SK-N-SH (cell line): ENCODE results near the gene MMP23B. TPM values are rescaled to one million over a fixed set of nuclear protein-coding genes. Genes with fewer than 3 reads are reported as not detected.
A peak's percentile ranks its signal among the peaks of the same experiment; 100 is the strongest.
"Not testable (repeated sequence)": the region's sequence is repeated elsewhere in the genome, so short reads cannot be mapped to it uniquely, and the experiment has no call there.

Source experiments
- CTCF ChIA-PET: fragments of 300-600, 350-600 bp; formaldehyde crosslinking; extraction: SDS; loops from one replicate; lab custom pipeline; 2021; lab: Yijun Ruan, JAX
- POLR2A ChIA-PET: fragments of 350-600 bp; sonication (Branson Sonifier 250); formaldehyde crosslinking; extraction: SDS; loops from one replicate; lab custom pipeline; 2020; ENCODE audit warnings: antibody characterized with exemption, inconsistent platforms; lab: Yijun Ruan, JAX
- DNase-seq: peaks from one replicate; pipeline ENCODE4 v3.0.0; 2012
- H2AFZ ChIP-seq: fragments of 200-600 bp; sonication (generic); 2 replicates; pipeline ENCODE4 v1.8.1; 2016; ENCODE audit warnings: antibody characterized with exemption, mild to moderate bottlenecking, low read depth
- H3F3A ChIP-seq: fragments of 200-600 bp; sonication (generic); replicated peaks from 2 replicates; pipeline ENCODE3; 2016; ENCODE audit warnings: antibody characterized with exemption, mild to moderate bottlenecking; ENCODE audit not compliant: insufficient read depth
- H3K27ac ChIP-seq, 2 experiments: fragments of 200-500 bp in 1 of 2; fragments of 200-600 bp in 1 of 2; sonication (Bioruptor generic) in 1 of 2; sonication (generic), shearing (Covaris generic) in 1 of 2; 2 replicates each; pipeline versions ENCODE4 v1.5.1 to v1.6.1; 2014 to 2016; ENCODE audit warnings: low read depth in 2 of 2, inconsistent platforms in 1 of 2, low read length in 1 of 2, mild to moderate bottlenecking in 1 of 2, mixed read lengths in 1 of 2
- H3K27me3 ChIP-seq: fragments of 200-600 bp; sonication (generic), shearing (Covaris generic); 2 replicates; pipeline ENCODE4 v1.6.1; 2016; ENCODE audit warnings: mixed run types; ENCODE audit not compliant: insufficient read depth
- H3K36me3 ChIP-seq, 2 experiments: fragments of 200-500 bp in 1 of 2; fragments of 200-600 bp in 1 of 2; sonication (Bioruptor generic) in 1 of 2; sonication (generic) in 1 of 2; replicated peaks in 1 of 2; 2 replicates each; pipeline versions ENCODE3 to v1.5.1; 2014 to 2016; ENCODE audit warnings: low read length in 1 of 2, mild to moderate bottlenecking in 1 of 2; ENCODE audit not compliant: insufficient read depth in 2 of 2, control insufficient read depth in 1 of 2
- H3K4me1 ChIP-seq, 2 experiments: fragments of 200-500 bp in 1 of 2; fragments of 200-600 bp in 1 of 2; sonication (Bioruptor generic) in 1 of 2; sonication (generic), shearing (Covaris generic) in 1 of 2; 2 replicates each; pipeline versions ENCODE4 v1.5.1 to v1.6.1; 2014 to 2016; ENCODE audit warnings: low read depth in 1 of 2, low read length in 1 of 2, mixed run types in 1 of 2; ENCODE audit not compliant: insufficient read depth in 2 of 2, control insufficient read depth in 1 of 2
- H3K4me2 ChIP-seq: fragments of 200-600 bp; sonication (generic), shearing (Covaris generic); 2 replicates; pipeline ENCODE4 v1.6.1; 2017; ENCODE audit warnings: mixed run types
- H3K4me3 ChIP-seq, 2 experiments: fragments of 200-500 bp in 1 of 2; fragments of 200-600 bp in 1 of 2; sonication (Bioruptor generic) in 1 of 2; sonication (generic), shearing (Covaris generic) in 1 of 2; 2 replicates each; pipeline versions ENCODE4 v1.5.1 to v1.8.1; 2014 to 2016; ENCODE audit warnings: low read depth in 2 of 2, inconsistent platforms in 1 of 2, low read length in 1 of 2, mild to moderate bottlenecking in 1 of 2, mixed read lengths in 1 of 2, moderate library complexity in 1 of 2
- H3K79me2 ChIP-seq: fragments of 200-600 bp; sonication (generic); 2 replicates; pipeline ENCODE4 v1.8.1; 2017; ENCODE audit warnings: mild to moderate bottlenecking; ENCODE audit not compliant: insufficient read depth
- H3K9ac ChIP-seq: fragments of 200-600 bp; sonication (generic); 2 replicates; pipeline ENCODE4 v1.6.1; 2017; ENCODE audit warnings: mixed run types
- H3K9me2 ChIP-seq: fragments of 200-600 bp; sonication (generic); 2 replicates; pipeline ENCODE4 v1.6.1; 2017; ENCODE audit warnings: mixed run types
- H3K9me3 ChIP-seq: fragments of 200-600 bp; sonication (generic); 2 replicates; pipeline ENCODE4 v1.6.1; 2017; ENCODE audit warnings: mixed run types, mild to moderate bottlenecking, moderate library complexity
- H4K20me1 ChIP-seq: fragments of 200-600 bp; sonication (generic); 2 replicates; pipeline ENCODE4 v1.6.1; 2017; ENCODE audit warnings: mild to moderate bottlenecking, mixed run types; ENCODE audit not compliant: insufficient read depth
- ELF1 ChIP-seq: IDR thresholded peaks from 2 replicates; pipeline ENCODE4 v1.4.0; 2012
- FOSL2 ChIP-seq: IDR thresholded peaks from 2 replicates; pipeline ENCODE4 v1.4.0; 2012; ENCODE audit warnings: low read depth, mild to moderate bottlenecking, moderate library complexity, borderline replicate concordance
- FOXJ3 ChIP-seq: sonication (generic); formaldehyde crosslinking; IDR thresholded peaks from 2 replicates; pipeline ENCODE4 v1.5.1; 2020; ENCODE audit warnings: mild to moderate bottlenecking, missing genetic modification reagents
- FOXM1 ChIP-seq: IDR thresholded peaks from 2 replicates; pipeline ENCODE4 v1.4.0; 2012; ENCODE audit warnings: low read depth, mild to moderate bottlenecking
- GABPA ChIP-seq: IDR thresholded peaks from 2 replicates; pipeline ENCODE4 v1.4.0; 2012; ENCODE audit warnings: low read depth, mild to moderate bottlenecking
- GATA2 ChIP-seq: sonication (generic); formaldehyde crosslinking; IDR thresholded peaks from 2 replicates; pipeline ENCODE4 v1.5.0; 2020; ENCODE audit warnings: mild to moderate bottlenecking, missing genetic modification reagents
- JUND ChIP-seq: IDR thresholded peaks from 2 replicates; pipeline ENCODE4 v1.4.0; 2012
- MXI1 ChIP-seq: IDR thresholded peaks from 2 replicates; pipeline ENCODE4 v1.6.1; 2012; ENCODE audit warnings: mild to moderate bottlenecking, low read depth, low read length, improper control_type of control experiment
- NFIC ChIP-seq: IDR thresholded peaks from 2 replicates; pipeline ENCODE4 v1.4.0; 2012; ENCODE audit warnings: borderline replicate concordance
- SIN3A ChIP-seq: IDR thresholded peaks from 2 replicates; pipeline ENCODE4 v1.6.1; 2012; ENCODE audit warnings: low read depth, mild to moderate bottlenecking, low read length, moderate library complexity, borderline replicate concordance
- SMC3 ChIP-seq: IDR thresholded peaks from 2 replicates; pipeline ENCODE4 v1.6.1; 2012; ENCODE audit warnings: low read depth, low read length, improper control_type of control experiment
- TAF1 ChIP-seq: IDR thresholded peaks from 2 replicates; pipeline ENCODE4 v1.6.1; 2012; ENCODE audit warnings: low read depth, mild to moderate bottlenecking, low read length, moderate library complexity, borderline replicate concordance
- WGBS: methylation state at CpG from one replicate; pipeline ENCODE4 v1.1.6; 2017; ENCODE audit warnings: low lambda C conversion rate; 5-methylcytosine and 5-hydroxymethylcytosine counted together
- polyA plus RNA-seq, 3 experiments: library from polyadenylated mRNA; depleted of rRNA; stranded (reverse); fragments of >200 nt; gene quantifications; 2 replicates each; pipeline ENCODE4 v1.2.3, GENCODE V29; 2012
- TF ChIP-seq, protein P1 (sequence below): IDR thresholded peaks from 2 replicates; pipeline ENCODE4 v1.4.0; 2012; ENCODE audit warnings: low read depth, borderline replicate concordance
- TF ChIP-seq, protein P2 (sequence below): IDR thresholded peaks from 2 replicates; pipeline ENCODE4; 2012

The MMP23B gene
- polyA plus RNA-seq, 1 of the 3 experiments (the other 2 are of a cell fraction) = 1.2 TPM

DNA sequence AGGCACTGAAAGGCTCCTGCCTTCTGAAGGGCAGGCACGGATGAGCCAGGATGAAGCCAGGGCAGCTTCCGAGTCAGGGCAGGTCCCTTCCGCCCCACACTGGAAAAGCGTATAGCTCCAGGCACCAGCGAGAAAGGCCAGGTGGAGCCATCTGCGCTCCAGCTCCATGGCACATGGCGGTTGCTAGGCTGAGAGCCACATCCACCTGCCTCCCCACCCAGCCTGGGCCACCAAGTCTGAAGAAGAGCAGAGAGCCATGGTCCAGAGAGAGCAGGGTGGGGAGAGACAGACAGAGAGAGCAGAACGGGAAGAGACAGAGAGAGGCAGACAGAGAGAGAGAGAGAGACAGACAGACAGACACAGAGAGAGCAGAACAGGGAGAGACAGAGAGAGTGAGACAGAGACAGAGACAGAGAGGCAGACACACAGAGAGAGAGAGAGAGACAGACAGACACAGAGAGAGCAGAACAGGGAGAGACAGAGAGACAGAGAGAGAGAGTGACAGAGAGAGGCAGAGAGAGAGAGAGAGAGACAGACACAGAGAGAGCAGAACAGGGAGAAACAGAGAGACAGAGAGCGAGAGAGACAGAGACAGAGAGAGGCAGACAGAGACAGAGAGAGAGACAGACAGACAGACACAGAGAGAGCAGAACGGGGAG is 37.2 kb upstream of the MMP23B start:
- no peak overlapping the region for H3K4me2 ChIP-seq
- TF ChIP-seq GABPA = no peak
- TF ChIP-seq MXI1 = no peak
- TF ChIP-seq SMC3 = no peak
- no peak for TF ChIP-seq JUND
- TF ChIP-seq, protein P1, sequence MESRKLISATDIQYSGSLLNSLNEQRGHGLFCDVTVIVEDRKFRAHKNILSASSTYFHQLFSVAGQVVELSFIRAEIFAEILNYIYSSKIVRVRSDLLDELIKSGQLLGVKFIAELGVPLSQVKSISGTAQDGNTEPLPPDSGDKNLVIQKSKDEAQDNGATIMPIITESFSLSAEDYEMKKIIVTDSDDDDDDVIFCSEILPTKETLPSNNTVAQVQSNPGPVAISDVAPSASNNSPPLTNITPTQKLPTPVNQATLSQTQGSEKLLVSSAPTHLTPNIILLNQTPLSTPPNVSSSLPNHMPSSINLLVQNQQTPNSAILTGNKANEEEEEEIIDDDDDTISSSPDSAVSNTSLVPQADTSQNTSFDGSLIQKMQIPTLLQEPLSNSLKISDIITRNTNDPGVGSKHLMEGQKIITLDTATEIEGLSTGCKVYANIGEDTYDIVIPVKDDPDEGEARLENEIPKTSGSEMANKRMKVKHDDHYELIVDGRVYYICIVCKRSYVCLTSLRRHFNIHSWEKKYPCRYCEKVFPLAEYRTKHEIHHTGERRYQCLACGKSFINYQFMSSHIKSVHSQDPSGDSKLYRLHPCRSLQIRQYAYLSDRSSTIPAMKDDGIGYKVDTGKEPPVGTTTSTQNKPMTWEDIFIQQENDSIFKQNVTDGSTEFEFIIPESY = no peak
- no peak for TF ChIP-seq FOXJ3 (CRISPR knock-in tag)
- no peak for TF ChIP-seq TAF1
- no peak for TF ChIP-seq GATA2
- no peak for TF ChIP-seq NFIC
- no peak for TF ChIP-seq ELF1
- TF ChIP-seq, protein P2, sequence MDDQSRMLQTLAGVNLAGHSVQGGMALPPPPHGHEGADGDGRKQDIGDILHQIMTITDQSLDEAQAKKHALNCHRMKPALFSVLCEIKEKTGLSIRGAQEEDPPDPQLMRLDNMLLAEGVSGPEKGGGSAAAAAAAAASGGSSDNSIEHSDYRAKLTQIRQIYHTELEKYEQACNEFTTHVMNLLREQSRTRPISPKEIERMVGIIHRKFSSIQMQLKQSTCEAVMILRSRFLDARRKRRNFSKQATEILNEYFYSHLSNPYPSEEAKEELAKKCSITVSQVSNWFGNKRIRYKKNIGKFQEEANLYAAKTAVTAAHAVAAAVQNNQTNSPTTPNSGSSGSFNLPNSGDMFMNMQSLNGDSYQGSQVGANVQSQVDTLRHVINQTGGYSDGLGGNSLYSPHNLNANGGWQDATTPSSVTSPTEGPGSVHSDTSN = no peak
- no peak for TF ChIP-seq FOXM1
- TF ChIP-seq SIN3A = no peak
- TF ChIP-seq FOSL2 = no peak
- H3K9me2 ChIP-seq = no peaks in the 10 kb centered on the region
- POLR2A ChIA-PET = no interaction called here
- DNase-seq = peak; percentile 64
- H3K4me1 ChIP-seq = peaks cover 0 to 14% of the 10 kb centered on the region in 2 experiments; a peak in 1 of 4 replicates
- H3K27ac ChIP-seq = no peak overlapping the region
- 53% methylated on average over 9 of the region's 10 CpGs for WGBS
- H3K27me3 ChIP-seq = no peaks in the 10 kb centered on the region
- H3K79me2 ChIP-seq = no peaks in the 10 kb centered on the region
- H2AFZ ChIP-seq = no peak overlapping the region
- no peaks in the 10 kb centered on the region for H3F3A ChIP-seq
- H3K4me3 ChIP-seq = no peak overlapping the region
- CTCF ChIA-PET = no interaction called here
- no peaks in the 10 kb centered on the region for H3K36me3 ChIP-seq
- H4K20me1 ChIP-seq = no peaks in the 10 kb centered on the region; the same call in 1 of the 2 replicates
- no peaks in the 10 kb centered on the region for H3K9me3 ChIP-seq
- H3K9ac ChIP-seq = no peak overlapping the region

DNA sequence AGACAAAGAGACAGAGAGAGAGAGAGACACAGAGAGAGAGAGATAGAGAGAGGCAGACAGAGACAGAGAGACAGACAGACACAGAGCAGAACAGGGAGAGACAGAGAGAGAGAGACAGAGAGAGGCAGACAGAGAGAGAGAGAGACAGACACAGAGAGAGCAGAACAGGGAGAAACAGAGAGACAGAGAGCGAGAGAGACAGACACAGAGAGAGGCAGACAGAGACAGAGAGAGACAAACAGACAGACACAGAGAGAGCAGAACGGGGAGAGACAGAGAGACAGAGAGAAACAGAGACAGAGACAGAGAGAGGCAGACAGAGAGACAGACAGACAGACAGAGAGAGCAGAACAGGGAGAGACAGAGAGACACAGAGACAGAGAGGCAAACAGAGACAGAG is 36.6 kb upstream of the MMP23B start:
- H3K9ac ChIP-seq, H3K4me3 ChIP-seq, H2AFZ ChIP-seq, H3K27ac ChIP-seq, H4K20me1 ChIP-seq, H3F3A ChIP-seq, H3K4me2 ChIP-seq, H3K79me2 ChIP-seq, H3K9me2 ChIP-seq, H3K9me3 ChIP-seq, H3K36me3 ChIP-seq, H3K27me3 ChIP-seq, POLR2A ChIA-PET, CTCF ChIA-PET, DNase-seq: not testable (repeated sequence)
- H3K4me1 ChIP-seq = peaks cover 0 to 14% of the 10 kb centered on the region in 2 experiments; a peak in 1 of 4 replicates
- 84% methylated on average over 2 of the region's 2 CpGs for WGBS
